Ishikawa (cell line): ENCODE data around the gene SLC30A3.

Source experiments
- CEBPB ChIP-seq: IDR thresholded peaks from 2 replicates; pipeline ENCODE4 v1.6.1; 2012
- CREB1 ChIP-seq: IDR thresholded peaks from 2 replicates; pipeline ENCODE4 v1.6.1; 2012; ENCODE audit warnings: low read depth
- EGR1 ChIP-seq: IDR thresholded peaks from 2 replicates; pipeline ENCODE4 v1.6.1; 2012
- EP300 ChIP-seq: IDR thresholded peaks from 2 replicates; pipeline ENCODE4 v1.6.1; 2012; ENCODE audit warnings: borderline replicate concordance
- FOXM1 ChIP-seq: IDR thresholded peaks from 2 replicates; pipeline ENCODE4 v1.6.1; 2012; ENCODE audit warnings: low read depth, borderline replicate concordance
- MAX ChIP-seq: IDR thresholded peaks from 2 replicates; pipeline ENCODE4 v1.6.1; 2012
- NFIC ChIP-seq: IDR thresholded peaks from 2 replicates; pipeline ENCODE4 v1.6.1; 2012
- RAD21 ChIP-seq: IDR thresholded peaks from 2 replicates; pipeline ENCODE4 v1.6.1; 2012; ENCODE audit warnings: low read depth
- REST ChIP-seq: IDR thresholded peaks from 2 replicates; pipeline ENCODE4 v1.6.1; 2012; ENCODE audit warnings: low read depth, mild to moderate bottlenecking
- TAF1 ChIP-seq: IDR thresholded peaks from 2 replicates; pipeline ENCODE4 v1.6.1; 2012; ENCODE audit warnings: low read depth, mild to moderate bottlenecking
- TCF12 ChIP-seq: IDR thresholded peaks from 2 replicates; pipeline ENCODE4 v1.6.1; 2012; ENCODE audit warnings: low read depth
- TEAD4 ChIP-seq: IDR thresholded peaks from 2 replicates; pipeline ENCODE4 v1.6.1; 2012
- USF1 ChIP-seq: IDR thresholded peaks from 2 replicates; pipeline ENCODE4 v1.6.1; 2012
- YY1 ChIP-seq: IDR thresholded peaks from 2 replicates; pipeline ENCODE4 v1.6.1; 2012; ENCODE audit warnings: low read depth
- ZBTB7A ChIP-seq: IDR thresholded peaks from 2 replicates; pipeline ENCODE4 v1.6.1; 2012; ENCODE audit warnings: low read depth

SLC30A3 gene

GRCh38 chr2:27261926-27262298 lies 935 bp downstream of the SLC30A3 start:
- TF ChIP-seq REST (no peak), RAD21 (no peak), EGR1 (no peak), CREB1 (no peak), CEBPB (no peak), EP300 (no peak), YY1 (no peak), TCF12 (no peak), TAF1 (no peak), USF1 (no peak), ZBTB7A (no peak), FOXM1 (no peak), TEAD4 (no peak), MAX (no peak), NFIC (no peak)

- TF ChIP-seq CEBPB: no peak
- TF ChIP-seq ZBTB7A: no peak
- TF ChIP-seq NFIC: no peak
- TF ChIP-seq EGR1: no peak
- no peak for TF ChIP-seq RAD21
- no peak for TF ChIP-seq TCF12
- TF ChIP-seq CREB1: no peak
- TF ChIP-seq USF1: no peak
- TF ChIP-seq TAF1: no peak
- TF ChIP-seq EP300: no peak
- no peak for TF ChIP-seq FOXM1
- no peak for TF ChIP-seq YY1
- no peak for TF ChIP-seq MAX
- TF ChIP-seq REST: no peak
- no peak for TF ChIP-seq TEAD4
These were observed 1.5 kb downstream of the SLC30A3 start for GRCh38 chr2:27261241-27261925.

- no peak for TF ChIP-seq USF1
- TF ChIP-seq ZBTB7A: no peak
- TF ChIP-seq REST: no peak
- no peak for TF ChIP-seq NFIC
- TF ChIP-seq FOXM1: no peak
- TF ChIP-seq TCF12: no peak
- TF ChIP-seq RAD21: no peak
- TF ChIP-seq CEBPB: no peak
These were observed 4.8 kb downstream of the SLC30A3 start for GRCh38 chr2:27258051-27258450.

GRCh38 chr2:27256855-27257454 lies 5.9 kb downstream of the SLC30A3 start:
- TF ChIP-seq MAX: no peak
- TF ChIP-seq FOXM1: no peak
- no peak for TF ChIP-seq USF1
- TF ChIP-seq TCF12: no peak
- no peak for TF ChIP-seq RAD21
- no peak for TF ChIP-seq CEBPB
- no peak for TF ChIP-seq NFIC
- TF ChIP-seq EGR1: no peak
